CD4-positive, alpha-beta T cell treated with Interferon alpha-2 for 1 hour (primary cell): Measurements from ENCODE around the gene GADD45GIP1.
A peak's percentile ranks its signal among the peaks of the same experiment; 100 is the strongest.
"Not testable (repeated sequence)": the region's sequence is repeated elsewhere in the genome, so short reads cannot be mapped to it uniquely, and the experiment has no call there.

Experiments
- DNase-seq, 2 donors: peaks; one replicate each; pipeline ENCODE4 v3.0.0-alpha.2; 2020 to 2022

The GADD45GIP1 gene

DNA sequence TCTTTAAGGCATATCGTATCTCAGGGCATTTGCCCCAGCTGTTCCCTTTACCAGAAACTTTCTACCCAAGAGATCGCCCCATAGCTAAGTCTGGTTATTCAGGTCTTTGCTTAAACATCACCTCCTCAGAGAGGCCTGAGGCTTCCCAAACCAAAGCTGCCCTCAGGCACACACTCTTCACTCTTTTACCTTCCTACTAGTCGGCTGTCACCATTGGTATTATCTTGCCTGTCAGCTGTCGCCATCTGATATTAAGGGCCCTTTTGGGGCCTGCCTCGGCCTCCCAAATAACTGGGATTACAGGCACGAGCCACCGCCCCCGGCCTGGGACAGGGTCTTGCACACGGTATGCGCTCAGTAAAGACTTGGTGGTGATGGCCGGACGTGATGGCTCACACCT, 1.0 kb downstream of the GADD45GIP1 start:
- no peak for DNase-seq

DNA sequence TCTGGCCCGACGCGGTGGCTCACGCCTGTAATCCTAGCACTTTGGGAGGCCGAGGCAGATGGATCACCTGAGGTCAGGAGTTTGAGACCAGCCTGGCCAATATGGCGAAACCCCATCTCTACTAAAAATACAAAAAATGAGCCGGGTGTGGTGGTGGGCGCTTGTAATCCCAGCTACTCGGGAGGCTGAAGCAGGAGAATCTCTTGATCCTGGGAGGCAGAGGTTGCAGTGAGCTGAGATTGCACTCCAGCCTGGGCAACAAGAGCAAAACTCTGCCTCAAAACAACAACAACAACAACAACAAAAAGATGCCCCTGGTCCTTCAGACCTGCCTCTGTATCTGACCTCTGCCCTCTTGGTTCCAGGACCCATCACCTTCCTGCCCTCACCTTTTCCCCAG, 1.4 kb downstream of the GADD45GIP1 start:
- DNase-seq: not testable (repeated sequence)

DNA sequence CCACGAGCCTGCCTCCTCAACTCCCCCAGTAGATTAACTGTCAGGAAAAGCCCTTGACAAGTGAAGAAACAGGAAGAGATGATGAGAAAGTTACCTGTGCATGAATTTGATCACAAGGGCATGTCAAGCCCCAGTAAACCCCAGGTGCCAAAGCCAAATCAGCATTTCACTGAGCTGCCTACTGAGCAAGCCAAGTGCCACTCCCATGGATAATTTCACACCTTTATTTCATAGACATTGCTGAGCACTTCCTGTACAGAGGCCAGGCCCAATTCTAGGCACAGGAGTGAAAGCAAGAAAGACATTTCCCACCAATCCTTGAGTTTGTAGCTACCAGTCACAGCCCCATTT, 2.4 kb downstream of the GADD45GIP1 start:
- DNase-seq: no peak

DNA sequence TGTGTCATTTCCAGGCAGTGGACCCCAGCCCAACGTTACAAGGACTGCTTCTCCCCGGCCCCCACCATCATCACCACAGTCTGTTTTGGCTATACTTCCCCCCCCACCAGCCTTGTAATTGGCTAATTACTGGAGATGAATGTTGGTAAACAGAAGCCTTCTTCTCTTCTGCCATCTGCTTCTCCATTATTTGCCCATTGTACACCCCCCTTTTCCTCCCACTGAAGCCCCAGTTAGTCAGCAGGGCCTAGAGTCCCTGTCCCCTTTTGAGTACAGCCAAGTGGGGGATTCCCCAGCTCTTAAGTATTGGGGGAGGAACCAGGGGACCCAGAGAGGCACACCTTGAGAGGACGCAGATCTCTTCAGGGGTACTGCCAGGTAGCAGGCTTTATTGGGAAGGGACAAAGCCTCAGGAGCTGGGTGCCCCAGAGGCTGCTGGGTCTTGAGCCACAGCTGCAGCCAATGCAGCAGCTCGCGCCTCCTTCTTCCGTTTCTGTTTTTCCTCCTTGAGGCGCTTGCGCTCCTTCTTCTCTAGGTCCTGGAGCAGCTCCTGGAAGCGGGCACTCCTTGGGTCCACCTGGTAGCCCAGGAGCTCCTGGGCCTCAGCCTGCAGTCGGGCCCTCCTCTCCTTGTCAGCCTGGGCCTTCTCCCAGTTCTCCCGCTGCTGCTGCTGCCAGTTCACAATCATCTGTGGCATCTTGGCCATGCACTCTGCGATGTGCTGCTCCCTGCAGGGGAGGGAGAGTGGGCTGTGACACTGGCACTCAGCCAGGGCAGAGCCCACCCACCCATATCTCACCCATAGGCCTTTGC, 3.0 kb downstream of the GADD45GIP1 start:
- DNase-seq: no peak

DNA sequence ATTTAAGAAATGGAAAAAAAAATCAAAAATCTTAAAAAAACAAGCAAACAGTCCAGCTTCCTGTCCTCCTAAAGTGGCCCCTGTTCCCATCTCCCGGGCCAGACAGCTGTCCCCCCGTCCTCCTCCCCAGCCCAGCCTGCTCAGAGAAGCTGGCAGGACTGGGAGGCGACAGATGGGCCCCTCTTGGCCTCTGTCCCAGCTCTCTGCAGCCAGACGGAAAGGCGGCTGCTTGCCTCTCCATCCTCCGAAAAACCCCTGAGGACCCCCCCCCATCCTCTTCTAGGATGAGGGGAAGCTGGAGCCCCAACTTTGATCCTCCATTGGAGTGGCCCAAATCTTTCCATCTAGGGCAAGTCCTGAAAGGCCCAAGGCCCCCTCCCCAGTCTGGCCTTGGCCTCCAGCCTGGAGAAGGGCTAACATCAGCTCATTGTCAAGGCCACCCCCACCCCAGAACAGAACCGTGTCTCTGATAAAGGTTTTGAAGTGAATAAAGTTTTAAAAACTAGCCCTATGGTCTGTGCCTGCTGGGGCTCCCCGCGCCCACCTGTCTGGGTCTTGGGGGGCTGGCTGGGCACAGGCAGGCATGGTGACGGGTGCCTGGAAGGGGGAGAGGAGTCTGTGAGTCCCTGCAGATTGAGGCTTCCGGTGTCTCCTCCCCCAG, 3.8 kb downstream of the GADD45GIP1 start:
- no peak for DNase-seq

DNA sequence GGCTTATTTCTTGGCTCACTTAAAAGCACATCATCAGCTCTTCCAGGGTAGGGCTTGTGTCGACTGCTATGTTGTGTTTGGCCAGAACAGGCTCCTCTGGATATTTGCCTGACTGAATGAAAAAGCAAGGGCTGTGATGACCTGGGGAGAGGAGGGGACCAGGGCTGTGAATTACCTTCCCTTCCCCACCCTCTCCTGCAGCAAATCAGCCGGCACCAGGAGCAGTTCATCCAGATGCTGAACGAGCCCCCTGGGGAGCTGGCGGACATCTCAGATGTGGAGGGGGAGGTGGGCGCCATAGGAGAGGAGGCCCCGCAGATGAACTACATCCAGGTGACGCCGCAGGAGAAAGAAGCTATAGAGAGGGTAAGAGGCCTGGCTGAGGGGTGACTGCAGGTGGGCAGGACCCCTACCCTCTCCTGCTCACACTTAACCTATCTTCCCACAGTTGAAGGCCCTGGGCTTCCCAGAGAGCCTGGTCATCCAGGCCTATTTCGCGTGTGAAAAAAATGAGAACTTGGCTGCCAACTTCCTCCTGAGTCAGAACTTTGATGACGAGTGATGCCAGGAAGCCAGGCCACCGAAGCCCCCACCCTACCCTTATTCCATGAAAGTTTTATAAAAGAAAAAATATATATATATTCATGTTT, 4.4 kb downstream of the GADD45GIP1 start:
- DNase-seq: peak in 1 of 2 donors; percentile 48

DNA sequence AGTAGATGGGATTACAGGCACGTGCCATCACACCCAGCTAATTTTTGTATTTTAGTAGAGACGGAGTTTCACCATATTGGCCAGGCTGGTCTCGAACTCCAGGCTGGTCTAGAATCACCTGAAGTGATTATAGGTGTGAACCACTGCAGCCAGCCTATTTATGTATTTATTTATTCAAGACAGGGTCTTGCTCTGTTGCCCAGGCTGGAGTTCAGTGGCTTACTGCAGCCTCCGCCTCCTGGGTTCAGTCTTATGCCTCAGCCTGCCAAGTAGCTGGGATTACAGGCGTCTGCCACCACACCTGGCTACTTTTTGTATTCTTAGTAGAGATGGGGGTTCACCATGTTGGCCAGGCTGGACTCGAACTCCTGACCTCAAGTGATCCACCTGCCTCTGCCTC, 5.0 kb downstream of the GADD45GIP1 start:
- DNase-seq: not testable (repeated sequence)

DNA sequence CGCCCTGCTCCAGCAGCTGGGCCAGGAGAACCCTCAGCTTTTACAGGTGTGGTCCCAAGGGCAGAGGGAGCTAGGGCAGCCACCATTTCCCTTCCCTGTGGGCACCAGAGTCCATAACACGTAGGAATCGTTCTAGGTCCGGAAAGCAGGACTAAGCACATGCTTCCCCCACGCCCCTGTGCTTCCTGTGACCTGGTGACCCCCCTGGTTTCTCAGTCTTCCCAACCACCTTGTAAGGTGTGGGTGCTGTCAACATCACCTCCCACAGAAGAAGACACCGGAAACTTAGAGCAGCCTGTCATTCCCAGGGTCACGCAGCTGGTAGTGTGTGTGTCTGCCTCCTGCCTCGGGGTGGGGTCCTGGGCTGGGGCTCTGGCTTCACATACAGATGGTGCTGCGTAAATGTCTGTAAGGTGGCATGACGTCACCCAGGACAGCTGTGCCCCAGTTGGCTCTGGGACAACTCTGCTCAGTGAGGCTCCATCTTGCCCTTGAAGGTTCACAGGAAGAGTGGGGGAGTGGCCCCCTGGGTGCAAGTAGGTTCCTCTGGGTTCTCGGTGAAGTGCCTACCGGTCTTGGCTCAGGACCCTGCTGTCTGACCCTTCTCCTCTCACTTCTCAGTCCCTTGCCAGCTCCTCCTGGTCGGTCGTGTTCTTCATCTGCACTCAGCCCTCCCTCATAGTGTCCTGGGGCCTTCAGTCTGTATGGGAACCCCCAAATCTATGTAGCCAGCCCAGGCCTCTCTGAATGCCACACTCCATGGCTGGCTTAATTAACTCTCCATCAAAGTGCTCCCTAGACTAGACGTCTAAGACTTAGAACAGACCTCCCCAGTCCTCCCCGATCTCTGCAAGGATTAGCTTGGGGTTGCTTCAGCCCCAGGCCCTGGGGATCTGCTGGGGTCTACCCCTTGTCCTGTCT, 7.4 kb downstream of the GADD45GIP1 start:
- no peak for DNase-seq

DNA sequence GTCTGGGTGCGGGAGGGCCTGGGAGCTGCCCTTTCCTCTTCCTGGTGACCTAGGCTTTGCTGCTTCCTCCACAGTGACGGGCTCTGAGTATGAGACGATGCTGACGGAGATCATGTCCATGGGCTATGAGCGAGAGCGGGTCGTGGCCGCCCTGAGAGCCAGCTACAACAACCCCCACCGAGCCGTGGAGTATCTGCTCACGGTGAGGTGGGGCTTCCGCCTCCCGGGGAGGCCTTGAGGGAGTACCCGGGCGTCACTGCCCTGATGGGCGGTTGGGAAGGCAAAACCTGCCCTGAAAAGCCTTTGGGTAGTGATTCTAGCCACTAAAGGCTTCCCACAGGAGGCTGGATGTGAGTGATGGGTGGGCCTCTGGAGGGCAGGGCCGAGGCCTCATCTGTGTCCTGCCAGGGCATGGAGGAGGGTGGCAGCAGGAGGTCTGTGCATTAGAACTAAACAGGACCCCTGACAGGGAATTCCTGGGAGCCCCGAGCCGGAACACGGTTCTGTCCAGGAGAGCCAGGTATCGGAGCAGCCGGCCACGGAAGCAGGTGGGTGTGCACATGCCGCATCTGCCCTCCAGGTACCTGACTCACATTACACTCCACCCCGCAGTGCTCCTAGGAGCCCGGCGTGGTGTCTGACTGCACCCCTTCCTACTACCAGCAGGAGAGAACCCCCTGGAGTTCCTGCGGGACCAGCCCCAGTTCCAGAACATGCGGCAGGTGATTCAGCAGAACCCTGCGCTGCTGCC, 8.2 kb downstream of the GADD45GIP1 start:
- DNase-seq: no peak

DNA sequence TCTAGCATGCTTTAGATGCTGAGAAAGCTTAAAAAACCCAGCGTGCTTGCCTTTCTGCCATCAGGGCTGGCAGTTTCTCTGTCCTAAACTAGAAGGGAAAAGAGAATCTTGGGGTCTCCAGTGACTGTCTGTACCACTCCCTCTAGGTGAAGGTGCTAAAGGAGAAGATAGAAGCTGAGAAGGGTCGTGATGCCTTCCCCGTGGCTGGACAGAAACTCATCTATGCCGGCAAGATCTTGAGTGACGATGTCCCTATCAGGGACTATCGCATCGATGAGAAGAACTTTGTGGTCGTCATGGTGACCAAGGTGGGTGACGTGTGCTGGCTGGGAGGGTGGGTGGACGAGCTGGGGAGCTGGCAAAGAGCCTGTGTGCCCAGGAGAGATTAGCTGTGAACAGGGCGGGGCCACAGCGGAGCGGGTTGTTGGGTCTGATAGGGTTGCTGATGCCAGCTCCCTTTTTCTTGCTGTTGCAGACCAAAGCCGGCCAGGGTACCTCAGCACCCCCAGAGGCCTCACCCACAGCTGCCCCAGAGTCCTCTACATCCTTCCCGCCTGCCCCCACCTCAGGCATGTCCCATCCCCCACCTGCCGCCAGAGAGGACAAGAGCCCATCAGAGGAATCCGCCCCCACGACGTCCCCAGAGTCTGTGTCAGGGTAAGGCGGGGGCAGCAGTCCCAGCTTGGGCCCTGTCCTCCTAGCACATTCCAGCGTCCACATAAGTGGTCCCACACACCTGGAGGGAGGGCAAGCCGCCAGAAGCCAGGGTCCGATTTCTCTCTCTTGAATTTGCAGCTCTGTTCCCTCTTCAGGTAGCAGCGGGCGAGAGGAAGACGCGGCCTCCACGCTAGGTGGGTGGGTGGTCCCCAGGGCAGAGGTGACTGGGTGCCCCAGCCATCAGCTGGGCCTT, 9.1 kb downstream of the GADD45GIP1 start:
- no peak for DNase-seq

DNA sequence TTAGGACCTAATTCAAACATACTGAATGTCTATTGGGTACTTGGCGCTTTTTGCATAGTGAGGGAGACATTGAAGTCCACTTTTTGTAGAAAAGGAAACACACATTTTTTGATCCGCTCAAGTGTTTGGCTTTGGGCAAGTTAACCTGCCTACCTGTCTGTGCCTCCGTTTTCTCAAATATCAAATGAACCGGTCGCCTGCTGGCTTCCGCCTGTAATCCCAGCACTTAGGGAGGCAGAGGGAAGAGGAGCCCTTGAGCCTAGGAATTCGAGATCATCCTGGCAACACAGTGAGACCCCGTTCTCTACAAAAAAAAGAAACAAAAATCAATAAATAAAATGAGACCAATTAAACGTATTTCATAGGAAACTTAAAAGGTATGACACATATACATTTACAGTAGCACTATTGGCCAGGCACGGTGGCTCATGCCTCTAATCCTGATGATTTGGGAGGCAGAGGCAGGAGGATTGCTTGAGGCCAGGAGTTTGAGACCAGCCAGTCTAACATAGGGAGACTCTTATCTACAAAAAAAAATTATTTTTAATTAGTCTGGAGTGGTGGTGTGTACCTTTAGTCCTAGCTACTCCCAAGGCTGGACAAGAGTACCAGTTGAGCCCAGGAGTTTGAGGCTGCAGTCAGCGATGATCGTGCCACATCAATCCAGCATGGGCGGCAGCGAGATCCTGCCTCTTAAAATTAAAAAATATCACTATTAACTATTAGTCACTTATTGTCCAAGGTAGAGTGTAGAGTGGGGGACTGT, 10.1 kb downstream of the GADD45GIP1 start:
- no peak for DNase-seq

DNA sequence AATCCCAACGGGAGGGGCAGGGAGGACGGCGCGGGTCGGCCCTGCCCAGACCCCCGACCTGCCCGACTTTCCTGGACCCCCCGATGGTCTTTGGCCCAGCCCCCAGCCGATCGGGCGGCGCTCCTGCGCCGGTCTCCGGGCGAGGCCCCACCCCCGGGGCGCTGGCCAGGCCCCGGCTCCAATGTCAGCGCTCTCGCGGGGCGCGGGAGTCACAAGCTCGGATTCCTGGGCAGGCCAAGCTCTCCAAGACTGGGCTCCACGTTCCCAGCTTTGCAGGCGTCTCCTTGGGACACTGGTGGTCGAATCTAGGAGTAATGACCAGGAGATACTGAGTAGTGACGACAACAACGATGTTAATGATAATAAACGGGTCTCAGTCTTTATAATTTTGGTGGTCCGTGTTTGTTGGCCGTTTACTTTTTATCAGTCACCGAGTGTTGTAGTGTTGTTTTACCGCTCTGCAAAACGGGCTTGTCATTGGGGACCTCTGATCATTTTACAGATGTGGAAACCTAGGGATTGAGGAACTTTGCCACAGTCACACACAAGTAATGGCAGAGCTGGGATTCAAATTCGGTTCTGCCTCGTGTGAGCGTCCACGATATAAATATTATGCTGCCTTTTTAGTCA, 10.8 kb downstream of the GADD45GIP1 start:
- peak; percentile 23 to 62 for DNase-seq

DNA sequence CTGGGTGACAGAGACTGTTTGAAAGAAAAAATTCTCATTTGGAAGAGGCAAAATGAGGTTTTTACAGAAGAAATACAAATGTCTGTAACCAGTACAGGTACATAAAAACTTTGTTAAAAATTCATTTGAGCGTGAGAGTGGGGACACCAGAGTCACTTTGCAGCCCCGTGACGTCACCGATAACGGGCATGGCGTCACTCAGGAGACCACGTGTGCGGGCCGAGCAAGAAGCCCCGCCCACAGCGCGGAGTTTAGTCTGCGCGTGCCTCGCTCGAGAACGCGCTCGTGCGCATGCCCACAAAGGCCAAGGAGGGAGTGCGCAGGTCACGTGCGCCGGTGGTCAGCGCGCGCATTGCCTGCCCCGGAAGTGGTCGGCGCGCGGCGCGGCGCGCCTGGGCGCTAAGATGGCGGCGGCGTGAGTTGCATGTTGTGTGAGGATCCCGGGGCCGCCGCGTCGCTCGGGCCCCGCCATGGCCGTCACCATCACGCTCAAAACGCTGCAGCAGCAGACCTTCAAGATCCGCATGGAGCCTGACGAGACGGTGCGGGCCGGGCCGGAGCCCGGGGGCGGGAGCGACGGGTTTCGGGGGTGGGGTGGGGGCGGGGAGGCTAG, 11.4 kb downstream of the GADD45GIP1 start, which contains the start of gene RAD23A:
RAD23A (plus strand) TSS at position 384 of the 613 bp plus-strand sequence; CDS start at position 471, 87 bp downstream.
- DNase-seq: peak; percentile 98 to 99

DNA sequence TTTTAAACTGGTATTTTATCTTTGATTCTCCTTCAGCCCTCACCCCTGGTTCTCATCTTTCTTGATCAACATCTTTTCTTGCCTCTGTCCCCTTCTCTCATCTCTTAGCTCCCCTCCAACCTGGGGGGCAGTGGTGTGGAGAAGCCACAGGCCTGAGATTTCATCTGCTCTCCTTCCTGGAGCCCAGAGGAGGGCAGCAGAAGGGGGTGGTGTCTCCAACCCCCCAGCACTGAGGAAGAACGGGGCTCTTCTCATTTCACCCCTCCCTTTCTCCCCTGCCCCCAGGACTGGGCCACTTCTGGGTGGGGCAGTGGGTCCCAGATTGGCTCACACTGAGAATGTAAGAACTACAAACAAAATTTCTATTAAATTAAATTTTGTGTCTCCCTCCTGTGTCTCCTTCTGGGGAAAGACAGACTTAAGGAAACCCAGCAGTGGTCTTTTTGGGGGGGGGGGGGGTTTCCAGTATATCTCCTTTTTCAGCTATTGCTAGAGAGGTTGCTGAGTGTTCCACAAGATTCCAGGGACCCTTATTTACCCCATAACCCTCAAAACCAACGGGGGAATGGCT, 12.8 kb downstream of the GADD45GIP1 start:
- no peak for DNase-seq

DNA sequence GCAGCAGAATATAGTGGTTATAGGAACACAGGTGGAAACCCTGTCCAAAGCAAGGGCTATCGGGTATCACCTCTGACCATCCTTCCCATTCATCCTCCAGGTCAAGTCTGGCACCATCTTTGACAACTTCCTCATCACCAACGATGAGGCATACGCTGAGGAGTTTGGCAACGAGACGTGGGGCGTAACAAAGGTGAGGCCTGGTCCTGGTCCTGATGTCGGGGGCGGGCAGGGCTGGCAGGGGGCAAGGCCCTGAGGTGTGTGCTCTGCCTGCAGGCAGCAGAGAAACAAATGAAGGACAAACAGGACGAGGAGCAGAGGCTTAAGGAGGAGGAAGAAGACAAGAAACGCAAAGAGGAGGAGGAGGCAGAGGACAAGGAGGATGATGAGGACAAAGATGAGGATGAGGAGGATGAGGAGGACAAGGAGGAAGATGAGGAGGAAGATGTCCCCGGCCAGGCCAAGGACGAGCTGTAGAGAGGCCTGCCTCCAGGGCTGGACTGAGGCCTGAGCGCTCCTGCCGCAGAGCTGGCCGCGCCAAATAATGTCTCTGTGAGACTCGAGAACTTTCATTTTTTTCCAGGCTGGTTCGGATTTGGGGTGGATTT, 13.5 kb downstream of the GADD45GIP1 start:
- DNase-seq: no peak

DNA sequence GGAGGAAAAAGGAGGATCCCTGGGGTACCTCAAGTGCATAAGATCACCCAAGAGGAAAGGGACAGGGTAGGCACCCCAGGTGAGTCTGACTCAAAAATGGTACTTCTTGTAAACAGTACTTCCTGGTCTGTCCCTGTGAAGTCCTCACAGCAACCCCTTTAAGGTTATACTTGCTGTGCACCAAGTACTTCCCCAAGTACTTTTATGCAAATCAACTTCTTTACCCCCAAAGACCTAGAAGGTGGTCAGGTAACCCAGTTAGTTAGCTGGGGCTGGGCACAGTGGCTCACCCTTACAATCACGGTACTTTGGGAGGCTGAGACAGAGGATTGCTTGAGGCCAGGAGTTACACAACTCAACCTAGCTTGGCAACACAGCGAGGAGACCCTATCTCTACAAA, 16.1 kb downstream of the GADD45GIP1 start:
- no peak for DNase-seq

DNA sequence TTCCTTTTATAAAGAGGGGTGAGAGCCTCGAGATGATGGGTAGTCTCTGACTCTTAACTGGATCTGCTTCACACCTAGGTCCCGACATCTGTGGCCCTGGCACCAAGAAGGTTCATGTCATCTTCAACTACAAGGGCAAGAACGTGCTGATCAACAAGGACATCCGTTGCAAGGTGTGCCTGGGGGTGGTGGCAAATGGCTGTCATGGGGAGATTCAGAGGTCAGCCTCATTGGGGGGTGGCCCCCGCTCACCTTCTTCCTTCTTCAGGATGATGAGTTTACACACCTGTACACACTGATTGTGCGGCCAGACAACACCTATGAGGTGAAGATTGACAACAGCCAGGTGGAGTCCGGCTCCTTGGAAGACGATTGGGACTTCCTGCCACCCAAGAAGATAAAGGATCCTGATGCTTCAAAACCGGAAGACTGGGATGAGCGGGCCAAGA, 17.0 kb downstream of the GADD45GIP1 start:
- no peak for DNase-seq
